Activated CD8-positive, alpha-beta T cell treated with anti-CD3 and anti-CD28 coated beads for 36 hours (primary cell): ENCODE results near the gene MFSD2B. TPM values are rescaled to one million over a fixed set of nuclear protein-coding genes. Genes with fewer than 3 reads are reported as not detected.
"Not testable (repeated sequence)": the region's sequence is repeated elsewhere in the genome, so short reads cannot be mapped to it uniquely, and the experiment has no call there.

Experiments used
- ATAC-seq: fragments of 200-7000 bp; cut with Tn5 transposase; one replicate; pipeline ENCODE4 v1.10.0; 2021; ENCODE audit warnings: mild to moderate bottlenecking, moderate library complexity
- CTCF ChIA-PET: fragments of 350-600 bp; sonication (Branson Sonifier 250); formaldehyde crosslinking; loops from one replicate; lab custom pipeline; 2021; ENCODE audit warnings: antibody characterized with exemption; lab: Charles Lee
- POLR2A ChIA-PET: fragments of 350-600 bp; sonication (Branson Sonifier 250); formaldehyde crosslinking; loops from one replicate; lab custom pipeline; 2021; ENCODE audit warnings: antibody characterized with exemption; lab: Charles Lee
- DNase-seq: peaks from one replicate; pipeline ENCODE4 v3.0.0-alpha.2; 2020
- H3K27ac Mint-ChIP-seq: one replicate; pipeline ENCODE4 v1.8.0; 2021; ENCODE audit warnings: mild to moderate bottlenecking, mixed read lengths
- H3K27me3 Mint-ChIP-seq: one replicate; pipeline ENCODE4 v1.8.0; 2021; ENCODE audit warnings: mixed read lengths
- H3K36me3 Mint-ChIP-seq: one replicate; pipeline ENCODE4 v1.8.0; 2021; ENCODE audit warnings: low read depth, mixed read lengths
- H3K4me1 Mint-ChIP-seq: one replicate; pipeline ENCODE4 v1.8.0; 2021; ENCODE audit warnings: low read depth, mixed read lengths
- H3K4me3 Mint-ChIP-seq: one replicate; pipeline ENCODE4 v1.8.0; 2021; ENCODE audit warnings: mild to moderate bottlenecking, moderate library complexity, mixed read lengths
- H3K9me3 Mint-ChIP-seq: one replicate; pipeline ENCODE4 v1.8.0; 2021; ENCODE audit warnings: mixed read lengths
- CTCF ChIP-seq: fragments of 200-600 bp; IDR thresholded peaks from one replicate; pipeline ENCODE4 v1.8.0; 2022; ENCODE audit warnings: antibody characterized with exemption, mild to moderate bottlenecking
- intact Hi-C: fragments of 100-400 bp; cut with micrococcal nuclease; formaldehyde crosslinking; loops from one replicate; pipeline ENCODE4 v1.10.0; 2022
- total RNA-seq, 2 experiments: library from RNA; stranded (reverse); gene quantifications; one replicate each; pipeline ENCODE4 v1.2.3, GENCODE V29; 2021

Gene MFSD2B
- total RNA-seq, 2 experiments from 2014 or later, result 0.25 to 0.32 TPM

- no peak overlapping the region for H3K4me3 Mint-ChIP-seq
- no peak overlapping the region for H3K27ac Mint-ChIP-seq
- ChIA-PET CTCF (no interaction called here), POLR2A (no interaction called here)
- H3K27me3 Mint-ChIP-seq, result peaks cover 23% of the 10 kb centered on the region
- H3K9me3 Mint-ChIP-seq, result no peaks in the 10 kb centered on the region
- no peaks in the 10 kb centered on the region for H3K36me3 Mint-ChIP-seq
- DNase-seq, result no peak
- intact Hi-C loops, result no loop called here
- no peak for TF ChIP-seq CTCF
- ATAC-seq, result no peak
- H3K4me1 Mint-ChIP-seq, result peaks cover 3% of the 10 kb centered on the region
These were observed 562 bp upstream of the MFSD2B start for GRCh38 chr2:24009367-24009679.

- TF ChIP-seq CTCF, result no peak
- H3K36me3 Mint-ChIP-seq, result no peaks in the 10 kb centered on the region
- H3K4me3 Mint-ChIP-seq, result no peak overlapping the region
- ChIA-PET POLR2A (interaction anchor here (1.2 kb wide), 1 partner anchor 84 kb away, joined by 4 read pairs; the partner anchor contains the start of gene ATAD2B), CTCF (interaction anchor here (1.4 kb wide), 1 partner anchor 73 kb away, joined by 5 read pairs; the partner anchor contains the start of gene TP53I3)
- no peaks in the 10 kb centered on the region for H3K9me3 Mint-ChIP-seq
- ATAC-seq, result no peak
- peaks cover 3% of the 10 kb centered on the region for H3K4me1 Mint-ChIP-seq
- DNase-seq, result no peak
- H3K27me3 Mint-ChIP-seq, result peaks cover 23% of the 10 kb centered on the region
- intact Hi-C loops, result no loop called here
- no peak overlapping the region for H3K27ac Mint-ChIP-seq
These were observed 778 bp downstream of the MFSD2B start for GRCh38 chr2:24010477-24011249.

- peaks cover 3% of the 10 kb centered on the region for H3K4me1 Mint-ChIP-seq
- ATAC-seq, result no peak
- no peaks in the 10 kb centered on the region for H3K9me3 Mint-ChIP-seq
- no peak for TF ChIP-seq CTCF
- ChIA-PET POLR2A (interaction anchor here (1.2 kb wide), 1 partner anchor 84 kb away, joined by 4 read pairs; the partner anchor contains the start of gene ATAD2B), CTCF (interaction anchor here (1.1 kb wide), 1 partner anchor 73 kb away, joined by 3 read pairs; the partner anchor contains the start of gene TP53I3)
- no peaks in the 10 kb centered on the region for H3K36me3 Mint-ChIP-seq
- H3K27me3 Mint-ChIP-seq, result peaks cover 23% of the 10 kb centered on the region
- no peak for DNase-seq
- H3K27ac Mint-ChIP-seq, result no peak overlapping the region
- intact Hi-C loops, result no loop called here
- no peak overlapping the region for H3K4me3 Mint-ChIP-seq
These were observed 1.6 kb downstream of the MFSD2B start for GRCh38 chr2:24011250-24012104.

- DNase-seq (no peak), ATAC-seq (no peak)
- Mint-ChIP-seq H3K4me1 (peaks cover 3% of the 10 kb centered on the region), H3K36me3 (no peaks in the 10 kb centered on the region), H3K27ac (no peak overlapping the region), H3K4me3 (no peak overlapping the region), H3K27me3 (peaks cover 23% of the 10 kb centered on the region), H3K9me3 (no peaks in the 10 kb centered on the region)
- intact Hi-C loops, result no loop called here
- ChIA-PET POLR2A (no interaction called here), CTCF (no interaction called here)
- no peak for TF ChIP-seq CTCF
These were observed 2.8 kb downstream of the MFSD2B start for GRCh38 chr2:24012521-24013188.

GRCh38 chr2:24014902-24015301 lies 5.0 kb downstream of the MFSD2B start:
- H3K27ac Mint-ChIP-seq, POLR2A ChIA-PET, ATAC-seq: not testable (repeated sequence)

More at GRCh38 chr2:24014902-24015301, 5.0 kb downstream of the MFSD2B start:
- peaks cover 15% of the 10 kb centered on the region for H3K27me3 Mint-ChIP-seq
- intact Hi-C loops, H3K4me1 Mint-ChIP-seq, H3K36me3 Mint-ChIP-seq, H3K4me3 Mint-ChIP-seq, CTCF ChIA-PET, DNase-seq, H3K9me3 Mint-ChIP-seq: not testable (repeated sequence)
